Keratinocyte (primary cell): Measurements from ENCODE around the gene ZBTB24. TPM values are rescaled to one million over a fixed set of nuclear protein-coding genes. Genes with fewer than 3 reads are reported as not detected.

Experiments
- DNase-seq: peaks from one replicate; pipeline ENCODE4 v3.0.0-alpha.2; 2011; ENCODE audit warnings: low read depth, missing footprints, low spot score
- FAIRE-seq: peaks from 2 replicates; lab custom pipeline; 2011; peaks lifted over from hg19 to GRCh38; lab: Jason Lieb, UNC
- H2AFZ ChIP-seq: 2 replicates; pipeline ENCODE4 v1.6.0; 2012; ENCODE audit warnings: low read length, control low read depth, inconsistent platforms; ENCODE audit not compliant: control insufficient read depth
- H3K27ac ChIP-seq: 2 replicates; pipeline ENCODE4 v1.5.1; 2011; ENCODE audit warnings: low read length; ENCODE audit not compliant: control insufficient read depth, insufficient read depth
- H3K27me3 ChIP-seq: 3 replicates; pipeline ENCODE4 v1.6.0; 2011; ENCODE audit warnings: low read length; ENCODE audit not compliant: control insufficient read depth, insufficient read depth; ENCODE audit errors: extremely low read depth
- H3K36me3 ChIP-seq, 2 experiments: 2 replicates in 1 of 2; 3 replicates in 1 of 2; pipeline ENCODE4 v1.5.1; 2011; ENCODE audit warnings: low read length in 2 of 2, mild to moderate bottlenecking in 1 of 2; ENCODE audit not compliant: control insufficient read depth in 2 of 2, insufficient read depth in 2 of 2; ENCODE audit errors: extremely low read depth in 1 of 2
- H3K4me1 ChIP-seq: 3 replicates; pipeline ENCODE4 v1.5.1; 2011; ENCODE audit warnings: low read length; ENCODE audit not compliant: control insufficient read depth, insufficient read depth; ENCODE audit errors: extremely low read depth
- H3K4me2 ChIP-seq: 3 replicates; pipeline ENCODE4 v1.6.0; 2011; ENCODE audit warnings: low read depth, low read length; ENCODE audit not compliant: control insufficient read depth, insufficient read depth; ENCODE audit errors: extremely low read depth
- H3K4me3 ChIP-seq, 3 experiments: fragments of 200-600 bp in 1 of 3; sonication (generic) in 1 of 3; 2 replicates in 2 of 3; 3 replicates in 1 of 3; pipeline ENCODE4 v1.5.1; 2011 to 2016; ENCODE audit warnings: low read length in 3 of 3, mild to moderate bottlenecking in 3 of 3, control low read depth in 2 of 3, inconsistent platforms in 1 of 3, low read depth in 1 of 3, mixed read lengths in 1 of 3, mixed run types in 1 of 3, moderate library complexity in 1 of 3; ENCODE audit not compliant: control insufficient read depth in 2 of 3, insufficient read depth in 2 of 3; ENCODE audit errors: extremely low read depth in 1 of 3
- H3K79me2 ChIP-seq: 2 replicates; pipeline ENCODE4 v1.6.0; 2012; ENCODE audit warnings: low read length; ENCODE audit not compliant: control insufficient read depth, insufficient read depth
- H3K9ac ChIP-seq: 3 replicates; pipeline ENCODE4 v1.6.0; 2011; ENCODE audit warnings: low read length; ENCODE audit not compliant: control insufficient read depth, insufficient read depth; ENCODE audit errors: extremely low read depth
- H3K9me1 ChIP-seq: 3 replicates; pipeline ENCODE4 v1.6.0; 2011; ENCODE audit warnings: low read length; ENCODE audit not compliant: control insufficient read depth, insufficient read depth; ENCODE audit errors: extremely low read depth
- H3K9me3 ChIP-seq: 2 replicates; pipeline ENCODE4 v1.5.1; 2012; ENCODE audit warnings: low read depth, low read length; ENCODE audit not compliant: control insufficient read depth
- H4K20me1 ChIP-seq: 3 replicates; pipeline ENCODE4 v1.6.0; 2011; ENCODE audit warnings: low read length; ENCODE audit not compliant: control insufficient read depth, insufficient read depth; ENCODE audit errors: extremely low read depth
- CTCF ChIP-seq, 3 experiments: IDR thresholded peaks in 1 of 3; conservative IDR thresholded peaks in 1 of 3; optimal IDR thresholded peaks in 1 of 3; 2 replicates in 2 of 3; 3 replicates in 1 of 3; pipeline versions ENCODE3 to v1.5.1; 2011; ENCODE audit warnings: low read length in 3 of 3, mild to moderate bottlenecking in 3 of 3, moderate library complexity in 2 of 3, control low read depth in 1 of 3, inconsistent platforms in 1 of 3; ENCODE audit not compliant: insufficient read depth in 2 of 3; ENCODE audit errors: extremely low read depth in 1 of 3
- EZH2 ChIP-seq: IDR thresholded peaks from one replicate; pipeline ENCODE4 v1.6.1; 2012; ENCODE audit warnings: inconsistent platforms, mild to moderate bottlenecking, low read length, moderate library complexity
- dilution Hi-C: fragments of 300-500 bp; cut with MboI; formaldehyde crosslinking; loops from one replicate; pipeline ENCODE4 v1.7.0; 2020; ENCODE audit warnings: low sequenced_read_pairs; ENCODE audit not compliant: extremely low pct_ligation_motif_present
- polyA plus RNA-seq, 5 experiments: library from polyadenylated mRNA; depleted of rRNA in 3 of 5; stranded (reverse) in 3 of 5; stranded (forward) in 1 of 5; unstranded in 1 of 5; fragments of >200 nt; gene quantifications; 1 replicate in 1 of 5; 2 replicates in 3 of 5; 3 replicates in 1 of 5; pipeline versions ENCODE4 v1.2.1 to v1.2.3, GENCODE V29; 2011 to 2012; ENCODE audit warnings: missing spikeins in 2 of 5, low read depth in 1 of 5, low replicate concordance in 1 of 5

ZBTB24 gene
- polyA plus RNA-seq, 1 donor (not counting 4 experiments of a cell fraction or from before 2014, with no cell fraction given): 4.6 TPM

- FAIRE-seq: no peak
- Histone ChIP-seq H3K4me1 (peaks cover 22% of the 10 kb centered on the region), H3K9me3 (no peaks in the 10 kb centered on the region), H3K36me3 (peaks cover 5 to 18% of the 10 kb centered on the region in 2 experiments), H3K4me3 (peak overlapping the region; percentile 70 to 92 (median 79)), H3K4me2 (peak overlapping the region; percentile 61), H3K9ac (peak overlapping the region; percentile 81), H3K27ac (no peak overlapping the region), H3K79me2 (peaks cover 2% of the 10 kb centered on the region), H2AFZ (peak overlapping the region; percentile 89), H4K20me1 (no peaks in the 10 kb centered on the region), H3K9me1 (no peaks in the 10 kb centered on the region), H3K27me3 (no peaks in the 10 kb centered on the region)
- dilution Hi-C loops: no loop called here
- no peak for DNase-seq
- no peak for TF ChIP-seq CTCF (optimal IDR thresholded peaks at IDR 0.05 in 1 of 3, IDR thresholded peaks at IDR 0.05 in 1 of 3, conservative IDR thresholded peaks at IDR 0.05 in 1 of 3; ENCODE audit: extremely low read depth in 1 of 3, insufficient read depth in 2 of 3, low read length in 3 of 3)
- no peak for TF ChIP-seq EZH2
Measured at GRCh38 chr6:109454496-109455436, 28.3 kb downstream of the ZBTB24 start.

GRCh38 chr6:109453594-109454495 is 29.2 kb downstream of the ZBTB24 start:
- no peaks in the 10 kb centered on the region for H3K9me1 ChIP-seq
- no peaks in the 10 kb centered on the region for H4K20me1 ChIP-seq
- no peak overlapping the region for H3K9ac ChIP-seq
- H3K27me3 ChIP-seq: no peaks in the 10 kb centered on the region
- no peak overlapping the region for H3K27ac ChIP-seq
- dilution Hi-C loops: no loop called here
- TF ChIP-seq EZH2 (no peak), CTCF (optimal IDR thresholded peaks at IDR 0.05 in 1 of 3, IDR thresholded peaks at IDR 0.05 in 1 of 3, conservative IDR thresholded peaks at IDR 0.05 in 1 of 3; ENCODE audit: extremely low read depth in 1 of 3, insufficient read depth in 2 of 3, low read length in 3 of 3) (no peak)
- H3K4me3 ChIP-seq: no peak overlapping the region
- H3K36me3 ChIP-seq: peaks cover 5 to 20% of the 10 kb centered on the region in 2 experiments
- peaks cover 22% of the 10 kb centered on the region for H3K4me1 ChIP-seq
- FAIRE-seq (no peak), DNase-seq (no peak)
- no peaks in the 10 kb centered on the region for H3K9me3 ChIP-seq
- H3K79me2 ChIP-seq: peaks cover 2% of the 10 kb centered on the region
- no peak overlapping the region for H2AFZ ChIP-seq
- peak overlapping the region; percentile 61 for H3K4me2 ChIP-seq
